Trophoblast cell (in vitro differentiated cells and primary cell): Measurements from ENCODE around the gene GADD45G.

Experiments used
- DNase-seq, 2 donors: peaks; one replicate each; pipeline ENCODE4 v3.0.0-alpha.2; 2016
- H2AFZ ChIP-seq: 2 replicates; pipeline ENCODE4 v1.6.1; 2013; ENCODE audit warnings: low read length, moderate library complexity, mild to moderate bottlenecking; ENCODE audit not compliant: insufficient read depth, poor library complexity
- H2AK5ac ChIP-seq: 2 replicates; pipeline ENCODE4 v1.6.1; 2013; ENCODE audit warnings: mild to moderate bottlenecking, low read length
- H2BK120ac ChIP-seq: 2 replicates; pipeline ENCODE4 v1.6.1; 2013; ENCODE audit warnings: low read length, mild to moderate bottlenecking, moderate library complexity; ENCODE audit not compliant: insufficient read depth, poor library complexity
- H2BK12ac ChIP-seq: 2 replicates; pipeline ENCODE4 v1.6.1; 2013; ENCODE audit warnings: mild to moderate bottlenecking, low read length, moderate library complexity
- H2BK5ac ChIP-seq: 2 replicates; pipeline ENCODE4 v1.6.1; 2013; ENCODE audit warnings: low read length, low read depth, moderate library complexity, mild to moderate bottlenecking; ENCODE audit not compliant: poor library complexity
- H3K14ac ChIP-seq: 2 replicates; pipeline ENCODE4 v1.6.1; 2013; ENCODE audit warnings: mild to moderate bottlenecking, low read length
- H3K18ac ChIP-seq: 2 replicates; pipeline ENCODE4 v1.6.1; 2013; ENCODE audit warnings: mild to moderate bottlenecking, low read length
- H3K23ac ChIP-seq: 2 replicates; pipeline ENCODE4 v1.6.1; 2013; ENCODE audit warnings: low read length
- H3K27ac ChIP-seq: 2 replicates; pipeline ENCODE4 v1.5.1; 2013; ENCODE audit warnings: low read depth, mild to moderate bottlenecking, inconsistent platforms, low read length, moderate library complexity
- H3K27me3 ChIP-seq: 2 replicates; pipeline ENCODE4 v1.6.1; 2013; ENCODE audit warnings: inconsistent platforms, mild to moderate bottlenecking, low read length, moderate library complexity; ENCODE audit not compliant: insufficient read depth
- H3K36me3 ChIP-seq, 2 experiments: 1 replicate in 1 of 2; 2 replicates in 1 of 2; pipeline ENCODE4 v1.6.1; 2013; ENCODE audit warnings: low read length in 2 of 2, mild to moderate bottlenecking in 2 of 2, moderate library complexity in 1 of 2; ENCODE audit not compliant: insufficient read depth in 2 of 2, control insufficient read depth in 1 of 2
- H3K4ac ChIP-seq: 2 replicates; pipeline ENCODE4 v1.6.1; 2013; ENCODE audit warnings: low read depth, mild to moderate bottlenecking, low read length, moderate library complexity
- H3K4me1 ChIP-seq, 2 experiments: 1 replicate in 1 of 2; 2 replicates in 1 of 2; pipeline ENCODE4 v1.6.1; 2013; ENCODE audit warnings: low read length in 2 of 2, mild to moderate bottlenecking in 2 of 2, moderate library complexity in 1 of 2; ENCODE audit not compliant: insufficient read depth in 2 of 2, control insufficient read depth in 1 of 2
- H3K4me2 ChIP-seq: 2 replicates; pipeline ENCODE4 v1.6.1; 2013; ENCODE audit warnings: inconsistent platforms, mild to moderate bottlenecking, low read length, moderate library complexity
- H3K4me3 ChIP-seq: 2 replicates; pipeline ENCODE4 v1.5.1; 2013; ENCODE audit warnings: mild to moderate bottlenecking, low read depth, low read length, inconsistent platforms
- H3K79me1 ChIP-seq: one replicate; pipeline ENCODE4 v1.6.1; 2013; ENCODE audit warnings: low read length
- H3K79me2 ChIP-seq: 2 replicates; pipeline ENCODE4 v1.6.1; 2013; ENCODE audit warnings: low read length, mild to moderate bottlenecking; ENCODE audit not compliant: control insufficient read depth, insufficient read depth, poor library complexity
- H3K9ac ChIP-seq: 2 replicates; pipeline ENCODE4 v1.6.1; 2013; ENCODE audit warnings: mild to moderate bottlenecking, low read length
- H3K9me3 ChIP-seq: 2 replicates; pipeline ENCODE4 v1.6.1; 2013; ENCODE audit warnings: low read depth, mild to moderate bottlenecking, control low read depth, inconsistent platforms, low read length; ENCODE audit not compliant: insufficient read depth
- H4K12ac ChIP-seq: 2 replicates; pipeline ENCODE4 v1.6.1; 2013; ENCODE audit warnings: low read depth, mild to moderate bottlenecking, low read length, moderate library complexity
- H4K8ac ChIP-seq: 2 replicates; pipeline ENCODE4 v1.6.1; 2013; ENCODE audit warnings: low read depth, mild to moderate bottlenecking, low read length, moderate library complexity
- H4K91ac ChIP-seq: one replicate; pipeline ENCODE4 v1.6.1; 2013; ENCODE audit warnings: low read depth, mild to moderate bottlenecking, low read length, moderate library complexity
- whole genome bisulfite sequencing: extraction: QIAGEN DNeasy Blood & Tissue Kit; methylation state at CpG from one replicate; pipeline ENCODE4 v1.1.7; 2013; ENCODE audit warnings: missing lambda C conversion rate; ENCODE audit not compliant: insufficient read length, insufficient coverage; ENCODE audit errors: extremely low coverage; 5-methylcytosine and 5-hydroxymethylcytosine counted together

GADD45G gene

GRCh38 chr9:89619019-89619418, 14.2 kb downstream of the GADD45G start:
- H3K79me1 ChIP-seq: peaks cover 8% of the 10 kb centered on the region
- H2BK12ac ChIP-seq: no peak overlapping the region
- H4K8ac ChIP-seq: no peak overlapping the region
- no CpG with 5 or more reads among the region's 1 CpG for WGBS
- no peak overlapping the region for H3K14ac ChIP-seq
- no peak overlapping the region for H3K4me2 ChIP-seq
- H3K36me3 ChIP-seq: no peaks in the 10 kb centered on the region
- no peak overlapping the region for H4K91ac ChIP-seq
- H3K4me1 ChIP-seq: peaks cover 9 to 13% of the 10 kb centered on the region in 2 experiments
- no peak overlapping the region for H3K4ac ChIP-seq
- no peak overlapping the region for H3K23ac ChIP-seq
- H3K79me2 ChIP-seq: no peaks in the 10 kb centered on the region
- no peak overlapping the region for H4K12ac ChIP-seq
- H3K9ac ChIP-seq: no peak overlapping the region
- no peak for DNase-seq
- H3K27me3 ChIP-seq: no peaks in the 10 kb centered on the region
- H3K4me3 ChIP-seq: no peak overlapping the region
- H2AFZ ChIP-seq: no peak overlapping the region
- H2BK120ac ChIP-seq: no peak overlapping the region
- no peak overlapping the region for H3K27ac ChIP-seq
- no peak overlapping the region for H2BK5ac ChIP-seq
- no peak overlapping the region for H3K18ac ChIP-seq
- no peak overlapping the region for H2AK5ac ChIP-seq
- H3K9me3 ChIP-seq: no peaks in the 10 kb centered on the region

- no peaks in the 10 kb centered on the region for H3K79me2 ChIP-seq
Observed at GRCh38 chr9:89619424-89620138, 14.8 kb downstream of the GADD45G start.

DNA sequence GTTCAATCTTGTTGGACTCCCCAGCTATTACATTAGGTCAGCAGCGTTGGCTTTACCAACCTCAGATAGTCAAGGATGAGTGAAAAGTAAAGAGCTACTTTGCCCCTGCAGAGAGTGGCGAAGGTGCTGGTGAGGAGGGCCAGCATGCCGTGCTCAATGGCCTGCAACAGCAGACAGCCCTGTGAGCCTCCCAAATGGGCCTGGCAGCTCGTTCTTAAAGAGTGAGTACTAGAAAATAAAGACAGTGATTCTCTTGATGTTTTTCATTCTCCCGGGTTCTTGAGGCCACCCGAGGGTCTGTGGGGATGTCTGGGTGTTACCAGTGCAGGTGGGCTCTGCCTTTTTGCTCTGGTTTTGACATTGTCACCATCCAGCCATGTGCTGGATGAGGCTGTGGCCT, 16.2 kb downstream of the GADD45G start:
- WGBS: no CpG with 5 or more reads among the region's 6 CpGs
- Histone ChIP-seq H2BK120ac (no peak overlapping the region), H3K4ac (no peak overlapping the region), H3K9ac (no peak overlapping the region), H3K79me1 (peaks cover 3% of the 10 kb centered on the region), H3K23ac (no peak overlapping the region), H2AFZ (no peak overlapping the region), H3K36me3 (no peaks in the 10 kb centered on the region), H3K14ac (no peak overlapping the region), H3K79me2 (no peaks in the 10 kb centered on the region), H3K4me2 (no peak overlapping the region), H4K12ac (no peak overlapping the region), H3K27me3 (no peaks in the 10 kb centered on the region), H3K9me3 (peaks cover 3% of the 10 kb centered on the region), H4K8ac (no peak overlapping the region), H2BK5ac (no peak overlapping the region), H2AK5ac (no peak overlapping the region), H3K18ac (no peak overlapping the region), H4K91ac (no peak overlapping the region), H2BK12ac (no peak overlapping the region), H3K27ac (no peak overlapping the region), H3K4me3 (no peak overlapping the region), H3K4me1 (peaks cover 5 to 9% of the 10 kb centered on the region in 2 experiments)
- DNase-seq: no peak

More at GRCh38 chr9:89619424-89620138, 14.8 kb downstream of the GADD45G start:
- no CpG with 5 or more reads among the region's 3 CpGs for WGBS
- Histone ChIP-seq H3K9me3 (no peaks in the 10 kb centered on the region), H4K91ac (no peak overlapping the region), H3K36me3 (no peaks in the 10 kb centered on the region), H4K12ac (no peak overlapping the region), H3K9ac (no peak overlapping the region), H3K79me1 (peaks cover 6% of the 10 kb centered on the region), H4K8ac (no peak overlapping the region), H2BK12ac (no peak overlapping the region), H2BK120ac (no peak overlapping the region), H3K14ac (no peak overlapping the region), H3K23ac (no peak overlapping the region), H2AFZ (no peak overlapping the region), H3K4ac (no peak overlapping the region), H3K27me3 (no peaks in the 10 kb centered on the region), H3K27ac (no peak overlapping the region), H3K18ac (no peak overlapping the region), H3K4me2 (no peak overlapping the region), H2BK5ac (no peak overlapping the region), H3K4me3 (no peak overlapping the region), H3K4me1 (peaks cover 7 to 11% of the 10 kb centered on the region in 2 experiments), H2AK5ac (peak overlapping the region; percentile 13)
- no peak for DNase-seq

GRCh38 chr9:89621676-89622075, 16.9 kb downstream of the GADD45G start:
- H3K4me2 ChIP-seq: no peak overlapping the region
- H3K4me3 ChIP-seq: no peak overlapping the region
- H3K4me1 ChIP-seq: peaks cover 2 to 9% of the 10 kb centered on the region in 2 experiments
- no peak overlapping the region for H3K9ac ChIP-seq
- H3K14ac ChIP-seq: no peak overlapping the region
- no peaks in the 10 kb centered on the region for H3K27me3 ChIP-seq
- H3K79me2 ChIP-seq: no peaks in the 10 kb centered on the region
- H4K8ac ChIP-seq: no peak overlapping the region
- no CpG with 5 or more reads among the region's 4 CpGs for WGBS
- no peak overlapping the region for H2BK120ac ChIP-seq
- H3K36me3 ChIP-seq: no peaks in the 10 kb centered on the region
- no peak overlapping the region for H2BK12ac ChIP-seq
- no peak overlapping the region for H3K18ac ChIP-seq
- peaks cover 3% of the 10 kb centered on the region for H3K9me3 ChIP-seq
- no peaks in the 10 kb centered on the region for H3K79me1 ChIP-seq
- no peak overlapping the region for H2AFZ ChIP-seq
- no peak for DNase-seq
- no peak overlapping the region for H3K4ac ChIP-seq
- H3K23ac ChIP-seq: no peak overlapping the region
- no peak overlapping the region for H3K27ac ChIP-seq
- no peak overlapping the region for H2BK5ac ChIP-seq
- H4K12ac ChIP-seq: no peak overlapping the region
- H2AK5ac ChIP-seq: no peak overlapping the region
- H4K91ac ChIP-seq: no peak overlapping the region
